ENCODE data around the gene OTUB2. TPM values are rescaled to one million over a fixed set of nuclear protein-coding genes. Genes with fewer than 3 reads are reported as not detected.

Gene OTUB2
- polyA plus RNA-seq, 1 of the 3 experiments (the other 2 are of a cell fraction) = 1.4 TPM

DNA sequence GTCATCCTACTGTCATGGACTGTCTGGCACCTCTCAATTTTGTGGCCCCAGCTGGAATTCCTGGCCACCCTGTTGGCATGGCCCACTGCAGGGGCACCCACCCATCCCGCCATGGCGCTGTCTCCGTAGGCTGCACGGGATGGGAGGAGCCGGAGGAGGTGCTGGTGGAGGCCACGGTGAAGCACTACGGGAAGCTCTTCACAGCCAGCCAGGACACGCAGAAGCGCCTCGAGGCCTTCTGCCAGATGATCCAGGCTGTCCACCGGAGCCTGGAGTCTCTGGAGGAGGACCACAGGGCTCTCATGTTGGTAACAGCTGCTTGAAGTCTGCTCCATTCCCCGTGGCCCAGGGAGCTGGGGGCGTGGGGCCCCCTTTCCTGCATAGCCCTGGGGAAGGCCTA lies 25.1 kb upstream of the OTUB2 start:
- ChIA-PET POLR2A (interaction anchor here (1.1 kb wide), 1 partner anchor 61 kb away, joined by 4 read pairs; no protein-coding TSS in a partner anchor), CTCF (interaction anchor here (0.6 to 11.9 kb wide), 26 partner anchors 9 to 360 kb away, joined by 3 to 219 read pairs (median 4); partner anchors contain the start of gene OTUB2)
- Histone ChIP-seq H3K79me2 (ENCODE audit: insufficient read depth) (no peaks in the 10 kb centered on the region), H3K27me3 (ENCODE audit: insufficient read depth) (no peaks in the 10 kb centered on the region), H3K36me3 (replicated peaks in 1 of 2; ENCODE audit: control insufficient read depth in 1 of 2, insufficient read depth in 2 of 2, low read length in 1 of 2) (no peaks in the 10 kb centered on the region), H3K4me1 (ENCODE audit: control insufficient read depth in 1 of 2, insufficient read depth in 2 of 2, low read depth in 1 of 2, low read length in 1 of 2) (peaks cover 0 to 5% of the 10 kb centered on the region in 2 experiments; a peak in 1 of 4 replicates), H2AFZ (ENCODE audit: low read depth) (no peak overlapping the region), H3K27ac (ENCODE audit: low read depth in 2 of 2, low read length in 1 of 2) (no peak overlapping the region), H3K4me2 (no peak overlapping the region), H3K9ac (no peak overlapping the region), H3K4me3 (ENCODE audit: low read depth in 2 of 2, low read length in 1 of 2) (no peak overlapping the region), H3K9me2 (no peaks in the 10 kb centered on the region), H4K20me1 (ENCODE audit: insufficient read depth) (no peaks in the 10 kb centered on the region), H3K9me3 (no peaks in the 10 kb centered on the region), H3F3A (replicated peaks; ENCODE audit: insufficient read depth) (no peaks in the 10 kb centered on the region)
- DNase-seq = no peak
- TF ChIP-seq SMC3 (IDR thresholded peaks at IDR 0.05; ENCODE audit: low read depth, low read length) = no peak
- TF ChIP-seq EP300 (IDR thresholded peaks at IDR 0.05; ENCODE audit: borderline replicate concordance in 1 of 2, low read depth in 1 of 2, low read length in 1 of 2) = no peak
- TF ChIP-seq, protein P1, sequence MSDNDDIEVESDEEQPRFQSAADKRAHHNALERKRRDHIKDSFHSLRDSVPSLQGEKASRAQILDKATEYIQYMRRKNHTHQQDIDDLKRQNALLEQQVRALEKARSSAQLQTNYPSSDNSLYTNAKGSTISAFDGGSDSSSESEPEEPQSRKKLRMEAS (IDR thresholded peaks at IDR 0.05; ENCODE audit: low read depth) = no peak
- TF ChIP-seq, protein P2, sequence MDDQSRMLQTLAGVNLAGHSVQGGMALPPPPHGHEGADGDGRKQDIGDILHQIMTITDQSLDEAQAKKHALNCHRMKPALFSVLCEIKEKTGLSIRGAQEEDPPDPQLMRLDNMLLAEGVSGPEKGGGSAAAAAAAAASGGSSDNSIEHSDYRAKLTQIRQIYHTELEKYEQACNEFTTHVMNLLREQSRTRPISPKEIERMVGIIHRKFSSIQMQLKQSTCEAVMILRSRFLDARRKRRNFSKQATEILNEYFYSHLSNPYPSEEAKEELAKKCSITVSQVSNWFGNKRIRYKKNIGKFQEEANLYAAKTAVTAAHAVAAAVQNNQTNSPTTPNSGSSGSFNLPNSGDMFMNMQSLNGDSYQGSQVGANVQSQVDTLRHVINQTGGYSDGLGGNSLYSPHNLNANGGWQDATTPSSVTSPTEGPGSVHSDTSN (IDR thresholded peaks at IDR 0.05) = no peak
- no peak for TF ChIP-seq NRF1 (IDR thresholded peaks at IDR 0.05; ENCODE audit: low read depth, low read length)
- no peak for TF ChIP-seq FOXJ3 (CRISPR knock-in tag; IDR thresholded peaks at IDR 0.05)
- WGBS (ENCODE audit: low lambda C conversion rate) = 73% methylated on average over 3 of the region's 13 CpGs

DNA sequence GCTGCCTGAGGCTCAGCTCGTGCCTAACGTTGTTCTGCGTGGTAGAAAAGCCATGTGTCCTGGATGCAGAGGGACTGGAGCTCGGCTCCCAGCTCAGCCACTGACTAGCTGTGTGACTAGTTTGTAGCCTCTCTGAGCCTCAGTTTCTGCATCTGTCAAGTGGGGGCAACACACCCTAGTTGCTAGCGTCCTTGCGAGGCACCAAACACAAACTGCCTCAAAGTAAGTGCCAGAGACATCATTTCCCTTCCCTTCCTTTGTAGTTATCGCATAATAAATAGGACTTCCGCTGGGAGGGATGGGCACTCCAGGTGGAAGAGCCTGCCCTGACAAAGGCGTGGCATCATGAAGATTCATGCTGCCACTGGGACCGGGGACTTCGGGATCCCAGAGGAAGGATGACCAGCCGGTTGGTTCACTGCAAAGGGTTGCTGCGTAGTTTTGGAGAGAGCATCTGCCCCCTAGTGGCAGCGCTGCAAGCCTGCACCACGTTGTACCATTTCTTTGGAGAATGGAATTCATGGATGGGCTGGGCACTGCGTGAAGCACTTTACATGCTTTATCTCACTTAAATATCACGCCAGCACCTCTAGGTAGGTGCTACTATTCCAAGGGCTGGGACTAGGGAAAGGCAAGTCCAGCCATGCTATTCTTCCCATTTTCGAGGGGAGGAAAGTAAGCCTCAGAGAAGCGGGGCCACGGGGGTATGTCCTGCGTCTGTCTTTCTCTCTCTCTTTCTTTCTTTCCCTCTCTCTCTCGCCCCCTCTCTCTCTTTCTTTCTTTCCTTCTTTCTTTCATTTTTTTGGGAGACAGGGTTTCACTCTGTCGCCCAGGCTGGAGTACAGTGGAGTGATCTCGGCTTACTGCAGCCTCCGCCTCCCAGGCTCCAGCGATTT lies 24.4 kb upstream of the OTUB2 start:
- H3K27ac ChIP-seq (ENCODE audit: low read depth in 2 of 2, low read length in 1 of 2) = no peak overlapping the region
- POLR2A ChIA-PET = interaction anchor here (1.1 kb wide), 1 partner anchor 62 kb away, joined by 4 read pairs; no protein-coding TSS in a partner anchor
- 50% methylated on average over 24 of the region's 26 CpGs for WGBS (ENCODE audit: low lambda C conversion rate)

More for the DNA sequence above, 24.4 kb upstream of the OTUB2 start:
- CTCF ChIA-PET = interaction anchor here (0.6 to 11.9 kb wide), 33 partner anchors 9 to 361 kb away, joined by 3 to 219 read pairs (median 4); partner anchors contain the start of gene OTUB2
- TF ChIP-seq, protein P2 (IDR thresholded peaks at IDR 0.05) = no peak
- TF ChIP-seq, protein P1 (IDR thresholded peaks at IDR 0.05; ENCODE audit: low read depth) = peak; percentile 42; the same call in 1 of the 2 replicates
- TF ChIP-seq NFIC (IDR thresholded peaks at IDR 0.05; ENCODE audit: borderline replicate concordance) = no peak
- TF ChIP-seq JUND (IDR thresholded peaks at IDR 0.05) = no peak
- TF ChIP-seq GABPA (IDR thresholded peaks at IDR 0.05; ENCODE audit: low read depth) = no peak
- 0 out of 2 replicates have a peak, but pooled peaks have one; percentile 27 for TF ChIP-seq RCOR1 (IDR thresholded peaks at IDR 0.05; ENCODE audit: low read length)
- no peak for TF ChIP-seq RXRA (IDR thresholded peaks at IDR 0.05; ENCODE audit: borderline replicate concordance, low read depth)
- TF ChIP-seq, protein P3, sequence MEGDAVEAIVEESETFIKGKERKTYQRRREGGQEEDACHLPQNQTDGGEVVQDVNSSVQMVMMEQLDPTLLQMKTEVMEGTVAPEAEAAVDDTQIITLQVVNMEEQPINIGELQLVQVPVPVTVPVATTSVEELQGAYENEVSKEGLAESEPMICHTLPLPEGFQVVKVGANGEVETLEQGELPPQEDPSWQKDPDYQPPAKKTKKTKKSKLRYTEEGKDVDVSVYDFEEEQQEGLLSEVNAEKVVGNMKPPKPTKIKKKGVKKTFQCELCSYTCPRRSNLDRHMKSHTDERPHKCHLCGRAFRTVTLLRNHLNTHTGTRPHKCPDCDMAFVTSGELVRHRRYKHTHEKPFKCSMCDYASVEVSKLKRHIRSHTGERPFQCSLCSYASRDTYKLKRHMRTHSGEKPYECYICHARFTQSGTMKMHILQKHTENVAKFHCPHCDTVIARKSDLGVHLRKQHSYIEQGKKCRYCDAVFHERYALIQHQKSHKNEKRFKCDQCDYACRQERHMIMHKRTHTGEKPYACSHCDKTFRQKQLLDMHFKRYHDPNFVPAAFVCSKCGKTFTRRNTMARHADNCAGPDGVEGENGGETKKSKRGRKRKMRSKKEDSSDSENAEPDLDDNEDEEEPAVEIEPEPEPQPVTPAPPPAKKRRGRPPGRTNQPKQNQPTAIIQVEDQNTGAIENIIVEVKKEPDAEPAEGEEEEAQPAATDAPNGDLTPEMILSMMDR (IDR thresholded peaks at IDR 0.05) = peak; percentile 94
- TF ChIP-seq, protein P4, sequence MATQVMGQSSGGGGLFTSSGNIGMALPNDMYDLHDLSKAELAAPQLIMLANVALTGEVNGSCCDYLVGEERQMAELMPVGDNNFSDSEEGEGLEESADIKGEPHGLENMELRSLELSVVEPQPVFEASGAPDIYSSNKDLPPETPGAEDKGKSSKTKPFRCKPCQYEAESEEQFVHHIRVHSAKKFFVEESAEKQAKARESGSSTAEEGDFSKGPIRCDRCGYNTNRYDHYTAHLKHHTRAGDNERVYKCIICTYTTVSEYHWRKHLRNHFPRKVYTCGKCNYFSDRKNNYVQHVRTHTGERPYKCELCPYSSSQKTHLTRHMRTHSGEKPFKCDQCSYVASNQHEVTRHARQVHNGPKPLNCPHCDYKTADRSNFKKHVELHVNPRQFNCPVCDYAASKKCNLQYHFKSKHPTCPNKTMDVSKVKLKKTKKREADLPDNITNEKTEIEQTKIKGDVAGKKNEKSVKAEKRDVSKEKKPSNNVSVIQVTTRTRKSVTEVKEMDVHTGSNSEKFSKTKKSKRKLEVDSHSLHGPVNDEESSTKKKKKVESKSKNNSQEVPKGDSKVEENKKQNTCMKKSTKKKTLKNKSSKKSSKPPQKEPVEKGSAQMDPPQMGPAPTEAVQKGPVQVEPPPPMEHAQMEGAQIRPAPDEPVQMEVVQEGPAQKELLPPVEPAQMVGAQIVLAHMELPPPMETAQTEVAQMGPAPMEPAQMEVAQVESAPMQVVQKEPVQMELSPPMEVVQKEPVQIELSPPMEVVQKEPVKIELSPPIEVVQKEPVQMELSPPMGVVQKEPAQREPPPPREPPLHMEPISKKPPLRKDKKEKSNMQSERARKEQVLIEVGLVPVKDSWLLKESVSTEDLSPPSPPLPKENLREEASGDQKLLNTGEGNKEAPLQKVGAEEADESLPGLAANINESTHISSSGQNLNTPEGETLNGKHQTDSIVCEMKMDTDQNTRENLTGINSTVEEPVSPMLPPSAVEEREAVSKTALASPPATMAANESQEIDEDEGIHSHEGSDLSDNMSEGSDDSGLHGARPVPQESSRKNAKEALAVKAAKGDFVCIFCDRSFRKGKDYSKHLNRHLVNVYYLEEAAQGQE (IDR thresholded peaks at IDR 0.05; ENCODE audit: low read depth, low read length) = no peak
- no peak for TF ChIP-seq TCF12 (IDR thresholded peaks at IDR 0.05)
- TF ChIP-seq RAD21 (IDR thresholded peaks at IDR 0.05; ENCODE audit: low read length) = peak; percentile 82
- peak; percentile 92 for TF ChIP-seq SMC3 (IDR thresholded peaks at IDR 0.05; ENCODE audit: low read depth, low read length)
- Histone ChIP-seq H3K79me2 (ENCODE audit: insufficient read depth) (no peaks in the 10 kb centered on the region), H4K20me1 (ENCODE audit: insufficient read depth) (no peaks in the 10 kb centered on the region), H3K4me3 (ENCODE audit: low read depth in 2 of 2, low read length in 1 of 2) (peak overlapping the region in 1 of 2 experiments; percentile 22; a peak in 1 of 4 replicates), H3K27me3 (ENCODE audit: insufficient read depth) (no peaks in the 10 kb centered on the region), H3F3A (replicated peaks; ENCODE audit: insufficient read depth) (no peaks in the 10 kb centered on the region), H3K9ac (no peak overlapping the region), H3K9me2 (no peaks in the 10 kb centered on the region), H3K4me1 (ENCODE audit: control insufficient read depth in 1 of 2, insufficient read depth in 2 of 2, low read depth in 1 of 2, low read length in 1 of 2) (peaks cover 0 to 5% of the 10 kb centered on the region in 2 experiments; a peak in 1 of 4 replicates), H3K36me3 (replicated peaks in 1 of 2; ENCODE audit: control insufficient read depth in 1 of 2, insufficient read depth in 2 of 2, low read length in 1 of 2) (no peaks in the 10 kb centered on the region), H3K4me2 (no peak overlapping the region), H2AFZ (ENCODE audit: low read depth) (no peak overlapping the region), H3K9me3 (no peaks in the 10 kb centered on the region)
- peak; percentile 86 for DNase-seq
